Measurements from ENCODE around the gene OPN4. TPM values are rescaled to one million over a fixed set of nuclear protein-coding genes. Genes with fewer than 3 reads are reported as not detected.

OPN4 gene
- total RNA-seq, 1 experiment from 2014 or later: not detected

DNA sequence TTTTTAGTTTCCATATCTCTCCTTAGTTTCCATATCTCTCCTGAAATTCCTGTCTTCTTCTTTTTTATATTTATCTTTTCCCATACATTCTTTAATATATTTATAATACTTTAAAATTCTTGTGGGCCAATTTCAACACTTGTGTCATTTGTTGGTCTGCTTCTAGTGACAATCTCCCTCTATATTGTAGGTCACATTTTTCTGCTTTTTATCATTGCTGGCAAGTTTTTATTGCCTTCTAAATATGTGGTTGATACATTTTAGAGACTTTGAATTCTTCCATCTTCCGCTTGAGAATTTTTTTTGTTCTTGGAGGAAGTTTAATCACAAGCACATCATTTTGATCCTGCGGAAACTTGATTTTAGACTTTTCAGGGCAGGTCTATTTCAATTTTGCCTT, 26.0 kb upstream of the OPN4 start:
- no peaks in the 10 kb centered on the region for H3K36me3 ChIP-seq (ENCODE audit: insufficient read depth, low read length, poor library complexity, severe bottlenecking)
- BruUV-seq (replicated peaks): no TSS peak
- no peaks in the 10 kb centered on the region for H3K27me3 ChIP-seq (replicated peaks; ENCODE audit: insufficient read depth, low read depth, low read length, poor library complexity)
- H3K4me3 ChIP-seq (ENCODE audit: low read depth, low read length, poor library complexity, severe bottlenecking): no peak overlapping the region
- no peak overlapping the region for H3K27ac ChIP-seq (ENCODE audit: low read depth, low read length, poor library complexity, severe bottlenecking)
- H3K9me3 ChIP-seq (ENCODE audit: low read depth, low read length, poor library complexity, severe bottlenecking): no peaks in the 10 kb centered on the region
- intact Hi-C loops (cut with micrococcal nuclease; ENCODE audit: unreplicated experiment): no loop called here
- CTCF ChIA-PET: no interaction called here
- no peak for DNase-seq (ENCODE audit: low spot score)
- POLR2A ChIA-PET (ENCODE audit: low non-redundant PET): no interaction called here
- H3K4me1 ChIP-seq (ENCODE audit: insufficient read depth, low read length, poor library complexity, severe bottlenecking): peaks cover 6% of the 10 kb centered on the region
- TF ChIP-seq EZH2 (IDR thresholded peaks at IDR 0.05; ENCODE audit: borderline replicate concordance, low read depth, low read length, poor library complexity, severe bottlenecking): no peak
- TF ChIP-seq, protein P1, sequence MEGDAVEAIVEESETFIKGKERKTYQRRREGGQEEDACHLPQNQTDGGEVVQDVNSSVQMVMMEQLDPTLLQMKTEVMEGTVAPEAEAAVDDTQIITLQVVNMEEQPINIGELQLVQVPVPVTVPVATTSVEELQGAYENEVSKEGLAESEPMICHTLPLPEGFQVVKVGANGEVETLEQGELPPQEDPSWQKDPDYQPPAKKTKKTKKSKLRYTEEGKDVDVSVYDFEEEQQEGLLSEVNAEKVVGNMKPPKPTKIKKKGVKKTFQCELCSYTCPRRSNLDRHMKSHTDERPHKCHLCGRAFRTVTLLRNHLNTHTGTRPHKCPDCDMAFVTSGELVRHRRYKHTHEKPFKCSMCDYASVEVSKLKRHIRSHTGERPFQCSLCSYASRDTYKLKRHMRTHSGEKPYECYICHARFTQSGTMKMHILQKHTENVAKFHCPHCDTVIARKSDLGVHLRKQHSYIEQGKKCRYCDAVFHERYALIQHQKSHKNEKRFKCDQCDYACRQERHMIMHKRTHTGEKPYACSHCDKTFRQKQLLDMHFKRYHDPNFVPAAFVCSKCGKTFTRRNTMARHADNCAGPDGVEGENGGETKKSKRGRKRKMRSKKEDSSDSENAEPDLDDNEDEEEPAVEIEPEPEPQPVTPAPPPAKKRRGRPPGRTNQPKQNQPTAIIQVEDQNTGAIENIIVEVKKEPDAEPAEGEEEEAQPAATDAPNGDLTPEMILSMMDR (conservative IDR thresholded peaks at IDR 0.05; ENCODE audit: low read depth, low read length): no peak

DNA sequence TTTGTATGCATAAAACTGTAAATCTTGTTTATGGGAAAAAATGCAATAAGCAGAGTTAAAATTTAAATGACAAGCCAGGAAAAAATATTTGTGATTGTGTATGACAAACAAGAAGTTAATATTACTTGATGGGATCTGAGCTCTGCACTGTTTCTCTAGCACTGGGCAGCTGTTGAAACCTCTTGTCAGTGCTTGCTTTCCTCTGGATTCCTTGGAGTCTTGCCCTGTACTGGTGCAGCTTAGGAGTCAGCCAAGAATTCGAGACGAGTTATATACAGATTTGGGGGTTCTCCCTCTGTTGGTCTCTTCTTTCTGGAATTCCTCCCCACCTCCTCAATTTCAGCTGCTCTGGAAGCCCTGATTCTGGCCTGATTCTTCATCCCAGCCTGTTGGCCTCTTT, 24.3 kb upstream of the OPN4 start:
- H3K27me3 ChIP-seq (replicated peaks; ENCODE audit: insufficient read depth, low read depth, low read length, poor library complexity): peaks cover 6% of the 10 kb centered on the region
- ChIA-PET POLR2A (ENCODE audit: low non-redundant PET) (no interaction called here), CTCF (no interaction called here)
- intact Hi-C loops (cut with micrococcal nuclease; ENCODE audit: unreplicated experiment): no loop called here
- no peak for DNase-seq (ENCODE audit: low spot score)
- no peak overlapping the region for H3K27ac ChIP-seq (ENCODE audit: low read depth, low read length, poor library complexity, severe bottlenecking)
- TF ChIP-seq, protein P1 (conservative IDR thresholded peaks at IDR 0.05; ENCODE audit: low read depth, low read length): no peak
- no peak for TF ChIP-seq EZH2 (IDR thresholded peaks at IDR 0.05; ENCODE audit: borderline replicate concordance, low read depth, low read length, poor library complexity, severe bottlenecking)
- H3K4me1 ChIP-seq (ENCODE audit: insufficient read depth, low read length, poor library complexity, severe bottlenecking): peaks cover 6% of the 10 kb centered on the region
- H3K36me3 ChIP-seq (ENCODE audit: insufficient read depth, low read length, poor library complexity, severe bottlenecking): no peaks in the 10 kb centered on the region
- no peaks in the 10 kb centered on the region for H3K9me3 ChIP-seq (ENCODE audit: low read depth, low read length, poor library complexity, severe bottlenecking)
- BruUV-seq (replicated peaks): no TSS peak
- H3K4me3 ChIP-seq (ENCODE audit: low read depth, low read length, poor library complexity, severe bottlenecking): no peak overlapping the region

DNA sequence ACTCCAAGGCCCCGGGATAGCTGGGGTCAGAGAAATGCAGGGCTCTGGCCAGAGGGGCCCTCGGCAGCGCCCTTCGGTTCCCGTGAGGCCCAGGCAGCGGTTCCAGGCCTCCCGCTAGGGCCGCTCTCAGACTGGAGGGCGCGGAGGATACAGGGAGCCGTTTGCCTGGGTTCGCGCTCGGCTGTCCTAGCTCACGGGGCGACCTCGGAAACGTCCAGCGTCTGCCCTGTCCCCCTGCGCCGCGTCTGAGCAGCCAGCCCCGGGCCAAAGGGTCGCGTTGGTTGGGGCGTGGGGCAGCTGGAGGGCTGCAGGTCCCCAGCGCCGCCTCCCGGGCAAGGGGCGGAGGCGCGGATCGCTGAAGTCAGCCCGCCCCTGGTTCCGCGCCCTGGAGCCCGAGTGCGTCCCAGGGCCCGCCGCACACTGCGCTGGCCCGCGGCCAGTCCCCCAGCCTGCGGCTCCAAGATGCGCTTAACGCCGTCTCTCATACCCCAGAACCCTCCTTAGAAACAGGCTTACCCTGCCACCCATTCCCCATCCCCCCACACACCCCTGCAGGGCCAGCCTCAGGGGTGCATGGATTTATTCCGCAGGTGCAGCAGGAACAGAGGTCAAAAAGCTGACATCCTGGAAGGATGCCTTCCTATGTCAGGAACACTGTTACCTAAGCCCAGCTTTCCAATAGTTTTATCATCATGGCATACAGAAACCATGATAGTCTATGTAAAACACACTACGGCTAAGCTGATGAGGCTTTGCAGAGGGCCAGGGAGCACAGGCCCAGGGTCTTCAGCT, 22.1 kb upstream of the OPN4 start:
- H3K27ac ChIP-seq (ENCODE audit: low read depth, low read length, poor library complexity, severe bottlenecking): no peak overlapping the region
- peaks cover 10% of the 10 kb centered on the region for H3K27me3 ChIP-seq (replicated peaks; ENCODE audit: insufficient read depth, low read depth, low read length, poor library complexity)
- peak overlapping the region; percentile 25 for H3K4me3 ChIP-seq (ENCODE audit: low read depth, low read length, poor library complexity, severe bottlenecking)
- ChIA-PET POLR2A (ENCODE audit: low non-redundant PET) (no interaction called here), CTCF (no interaction called here)
- H3K36me3 ChIP-seq (ENCODE audit: insufficient read depth, low read length, poor library complexity, severe bottlenecking): no peaks in the 10 kb centered on the region
- DNase-seq (ENCODE audit: low spot score): no peak
- intact Hi-C loops (cut with micrococcal nuclease; ENCODE audit: unreplicated experiment): no loop called here
- peaks cover 6% of the 10 kb centered on the region for H3K4me1 ChIP-seq (ENCODE audit: insufficient read depth, low read length, poor library complexity, severe bottlenecking)
- BruUV-seq (replicated peaks): no TSS peak
- no peaks in the 10 kb centered on the region for H3K9me3 ChIP-seq (ENCODE audit: low read depth, low read length, poor library complexity, severe bottlenecking)
- no peak for TF ChIP-seq EZH2 (IDR thresholded peaks at IDR 0.05; ENCODE audit: borderline replicate concordance, low read depth, low read length, poor library complexity, severe bottlenecking)
- TF ChIP-seq, protein P1 (conservative IDR thresholded peaks at IDR 0.05; ENCODE audit: low read depth, low read length): 0 out of 2 replicates have a peak, but pooled peaks have one; percentile 11

Data from A673 (cell line).